ENCODE measurements around the gene MAPK8.

DNA sequence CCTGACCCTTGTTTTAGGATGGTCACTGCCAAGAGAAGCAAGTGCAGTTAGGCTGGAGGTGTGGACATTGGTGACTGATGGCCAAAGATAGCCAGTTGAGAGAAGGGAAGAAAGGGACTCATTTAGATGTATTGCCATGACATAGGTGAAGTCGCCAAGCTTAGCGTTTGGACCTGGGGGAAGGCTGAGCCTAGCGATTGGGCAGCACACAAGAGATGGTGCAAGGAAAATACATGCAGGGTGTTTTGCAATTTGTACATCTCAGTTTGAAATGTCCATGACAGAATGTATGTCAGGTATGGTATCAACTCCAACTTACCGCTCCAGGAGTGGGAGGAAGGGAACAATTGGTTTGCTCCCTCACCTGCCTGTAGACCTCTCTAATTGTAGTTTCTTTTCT is 134.3 kb downstream of the MAPK8 start:
- TF ChIP-seq, protein P1, sequence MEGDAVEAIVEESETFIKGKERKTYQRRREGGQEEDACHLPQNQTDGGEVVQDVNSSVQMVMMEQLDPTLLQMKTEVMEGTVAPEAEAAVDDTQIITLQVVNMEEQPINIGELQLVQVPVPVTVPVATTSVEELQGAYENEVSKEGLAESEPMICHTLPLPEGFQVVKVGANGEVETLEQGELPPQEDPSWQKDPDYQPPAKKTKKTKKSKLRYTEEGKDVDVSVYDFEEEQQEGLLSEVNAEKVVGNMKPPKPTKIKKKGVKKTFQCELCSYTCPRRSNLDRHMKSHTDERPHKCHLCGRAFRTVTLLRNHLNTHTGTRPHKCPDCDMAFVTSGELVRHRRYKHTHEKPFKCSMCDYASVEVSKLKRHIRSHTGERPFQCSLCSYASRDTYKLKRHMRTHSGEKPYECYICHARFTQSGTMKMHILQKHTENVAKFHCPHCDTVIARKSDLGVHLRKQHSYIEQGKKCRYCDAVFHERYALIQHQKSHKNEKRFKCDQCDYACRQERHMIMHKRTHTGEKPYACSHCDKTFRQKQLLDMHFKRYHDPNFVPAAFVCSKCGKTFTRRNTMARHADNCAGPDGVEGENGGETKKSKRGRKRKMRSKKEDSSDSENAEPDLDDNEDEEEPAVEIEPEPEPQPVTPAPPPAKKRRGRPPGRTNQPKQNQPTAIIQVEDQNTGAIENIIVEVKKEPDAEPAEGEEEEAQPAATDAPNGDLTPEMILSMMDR (IDR thresholded peaks at IDR 0.05) = no peak
- TF ChIP-seq POLR2A (IDR thresholded peaks at IDR 0.05) = no peak
